ENCODE results near the gene GAB3. TPM values are rescaled to one million over a fixed set of nuclear protein-coding genes. Genes with fewer than 3 reads are reported as not detected.
A peak's percentile ranks its signal among the peaks of the same experiment; 100 is the strongest.

Gene GAB3
- total RNA-seq, 1 donor from 2014 or later = 2.9 TPM

DNA sequence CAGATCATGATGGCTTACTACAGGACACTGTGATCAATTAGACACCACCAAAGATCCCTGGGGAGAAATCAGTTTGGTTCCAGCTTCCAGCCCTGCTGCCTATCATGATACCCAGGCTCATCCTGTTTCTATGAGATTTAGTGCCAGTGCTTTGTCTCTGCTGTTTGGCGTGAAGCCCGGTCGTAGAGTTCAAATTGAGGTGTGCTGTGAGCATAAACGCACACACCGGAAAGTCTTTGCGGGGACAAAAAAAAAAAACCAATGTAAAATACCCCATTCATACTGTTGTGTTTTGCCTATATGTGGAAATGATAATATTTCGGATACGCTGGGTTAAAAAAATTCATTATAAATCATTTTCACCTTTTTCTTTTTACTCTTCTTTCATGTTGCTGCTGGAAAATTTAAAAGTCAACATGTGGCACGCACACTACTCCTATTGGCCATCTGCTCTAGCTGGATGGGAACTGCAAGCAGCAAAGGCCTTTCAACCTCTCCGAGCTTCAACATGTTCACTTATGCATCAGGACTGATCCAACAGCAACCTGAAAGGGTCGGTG lies 11.2 kb upstream of the GAB3 start:
- TF ChIP-seq, protein P1, sequence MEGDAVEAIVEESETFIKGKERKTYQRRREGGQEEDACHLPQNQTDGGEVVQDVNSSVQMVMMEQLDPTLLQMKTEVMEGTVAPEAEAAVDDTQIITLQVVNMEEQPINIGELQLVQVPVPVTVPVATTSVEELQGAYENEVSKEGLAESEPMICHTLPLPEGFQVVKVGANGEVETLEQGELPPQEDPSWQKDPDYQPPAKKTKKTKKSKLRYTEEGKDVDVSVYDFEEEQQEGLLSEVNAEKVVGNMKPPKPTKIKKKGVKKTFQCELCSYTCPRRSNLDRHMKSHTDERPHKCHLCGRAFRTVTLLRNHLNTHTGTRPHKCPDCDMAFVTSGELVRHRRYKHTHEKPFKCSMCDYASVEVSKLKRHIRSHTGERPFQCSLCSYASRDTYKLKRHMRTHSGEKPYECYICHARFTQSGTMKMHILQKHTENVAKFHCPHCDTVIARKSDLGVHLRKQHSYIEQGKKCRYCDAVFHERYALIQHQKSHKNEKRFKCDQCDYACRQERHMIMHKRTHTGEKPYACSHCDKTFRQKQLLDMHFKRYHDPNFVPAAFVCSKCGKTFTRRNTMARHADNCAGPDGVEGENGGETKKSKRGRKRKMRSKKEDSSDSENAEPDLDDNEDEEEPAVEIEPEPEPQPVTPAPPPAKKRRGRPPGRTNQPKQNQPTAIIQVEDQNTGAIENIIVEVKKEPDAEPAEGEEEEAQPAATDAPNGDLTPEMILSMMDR (IDR thresholded peaks at IDR 0.05) = no peak
- intact Hi-C loops (cut with DNase I) = no loop called here
- H3K27ac ChIP-seq = peak overlapping the region in 1 of 2 donors; percentile 35
- H3K4me3 ChIP-seq = peak overlapping the region; percentile 57 to 74
- H3K9me3 ChIP-seq = no peaks in the 10 kb centered on the region
- peaks cover 4 to 12% of the 10 kb centered on the region in 2 donors for H3K36me3 ChIP-seq
- no peaks in the 10 kb centered on the region for H3K27me3 ChIP-seq
- DNase-seq (ENCODE audit: low spot score in 2 of 2) = no peak
- no peaks in the 10 kb centered on the region for H3K4me1 ChIP-seq

DNA sequence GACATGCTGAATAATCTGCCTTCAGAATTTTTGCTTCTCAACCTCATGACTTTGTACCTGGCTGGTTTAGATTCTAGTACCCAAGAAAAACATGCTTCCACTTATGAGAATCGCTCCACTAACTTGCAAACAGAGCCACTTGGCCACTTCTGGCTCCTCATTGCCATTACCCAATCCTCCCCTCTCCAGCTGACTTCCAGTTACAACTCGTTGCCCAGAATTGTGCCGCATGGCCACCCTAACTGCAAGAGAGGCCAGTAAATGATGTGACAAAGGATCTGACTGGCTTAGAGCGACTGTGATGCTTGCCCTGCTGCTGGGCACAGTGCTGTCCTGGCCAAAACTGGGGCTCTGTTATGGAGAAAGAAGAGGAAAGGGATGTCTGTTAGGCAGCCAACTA lies 7.8 kb upstream of the GAB3 start:
- no peaks in the 10 kb centered on the region for H3K36me3 ChIP-seq
- H3K27me3 ChIP-seq = no peaks in the 10 kb centered on the region
- TF ChIP-seq, protein P1 (IDR thresholded peaks at IDR 0.05) = no peak
- intact Hi-C loops (cut with DNase I) = no loop called here
- no peak overlapping the region for H3K27ac ChIP-seq
- no peak overlapping the region for H3K4me3 ChIP-seq
- no peaks in the 10 kb centered on the region for H3K9me3 ChIP-seq
- DNase-seq (ENCODE audit: low spot score in 2 of 2) = no peak
- no peaks in the 10 kb centered on the region for H3K4me1 ChIP-seq

DNA sequence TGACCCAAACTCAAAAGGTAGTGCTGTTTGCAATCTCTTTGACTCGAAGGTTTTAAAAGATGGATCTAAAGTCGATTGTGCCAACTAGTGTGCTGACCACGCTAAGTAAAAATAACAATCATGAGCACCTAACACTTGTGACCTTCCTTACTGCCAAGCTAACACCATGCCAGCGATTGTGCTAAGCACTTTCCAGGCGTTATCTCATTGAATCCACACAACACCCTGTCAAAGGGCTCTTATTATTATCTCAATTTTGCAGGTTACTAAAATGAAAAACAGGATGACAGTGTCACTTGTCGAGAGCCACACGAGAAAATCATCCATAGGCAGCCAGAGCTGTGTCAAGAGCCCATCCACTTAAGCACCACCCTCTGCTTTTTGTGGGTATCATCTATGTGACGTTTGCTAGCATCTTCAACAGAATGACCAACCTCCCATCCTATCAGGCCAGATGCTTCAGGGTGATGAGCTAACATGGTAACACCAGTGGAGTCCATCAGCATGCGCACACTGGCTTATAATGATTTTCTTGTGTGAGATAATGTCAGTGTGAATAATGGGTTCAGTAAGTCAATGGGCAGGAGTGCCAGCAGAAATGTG lies 893 bp upstream of the GAB3 start:
- Histone ChIP-seq H3K27ac (no peak overlapping the region), H3K9me3 (no peaks in the 10 kb centered on the region), H3K36me3 (no peaks in the 10 kb centered on the region), H3K4me1 (peaks cover 2 to 4% of the 10 kb centered on the region in 2 donors), H3K27me3 (no peaks in the 10 kb centered on the region), H3K4me3 (no peak overlapping the region)
- TF ChIP-seq, protein P1 (IDR thresholded peaks at IDR 0.05) = no peak
- no peak for DNase-seq (ENCODE audit: low spot score in 2 of 2)
- intact Hi-C loops (cut with DNase I) = no loop called here

DNA sequence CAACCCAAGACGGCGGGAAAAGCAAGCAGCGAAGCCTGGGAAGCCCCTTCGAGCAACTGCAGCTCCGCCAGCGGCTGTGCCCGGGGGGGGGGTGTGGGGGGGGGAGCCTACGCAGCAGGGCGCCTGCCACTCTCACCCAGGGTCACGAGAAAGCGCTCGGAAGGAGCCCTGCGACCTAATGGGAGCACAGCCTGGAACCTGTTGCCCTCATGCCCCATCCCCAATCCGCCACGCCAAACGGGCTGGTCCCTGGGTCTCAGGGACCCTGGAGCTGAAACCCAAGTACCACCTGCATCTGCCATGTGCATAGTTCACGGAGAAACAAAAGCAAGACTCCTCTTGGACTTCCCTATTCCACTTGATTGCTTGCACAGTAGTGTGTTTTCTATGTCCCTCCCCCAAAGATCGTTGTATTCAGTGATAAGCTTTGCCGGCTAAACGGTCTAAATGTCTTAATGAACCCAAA lies 359 bp upstream of the GAB3 start:
- TF ChIP-seq, protein P1 (IDR thresholded peaks at IDR 0.05) = no peak
- peak overlapping the region; percentile 82 to 88 for H3K27ac ChIP-seq
- DNase-seq (ENCODE audit: low spot score in 2 of 2) = no peak
- no peaks in the 10 kb centered on the region for H3K36me3 ChIP-seq
- H3K27me3 ChIP-seq = no peaks in the 10 kb centered on the region
- H3K9me3 ChIP-seq = no peaks in the 10 kb centered on the region
- H3K4me1 ChIP-seq = peaks cover 2 to 4% of the 10 kb centered on the region in 2 donors
- peak overlapping the region; percentile 46 to 76 for H3K4me3 ChIP-seq
- intact Hi-C loops (cut with DNase I) = no loop called here

DNA sequence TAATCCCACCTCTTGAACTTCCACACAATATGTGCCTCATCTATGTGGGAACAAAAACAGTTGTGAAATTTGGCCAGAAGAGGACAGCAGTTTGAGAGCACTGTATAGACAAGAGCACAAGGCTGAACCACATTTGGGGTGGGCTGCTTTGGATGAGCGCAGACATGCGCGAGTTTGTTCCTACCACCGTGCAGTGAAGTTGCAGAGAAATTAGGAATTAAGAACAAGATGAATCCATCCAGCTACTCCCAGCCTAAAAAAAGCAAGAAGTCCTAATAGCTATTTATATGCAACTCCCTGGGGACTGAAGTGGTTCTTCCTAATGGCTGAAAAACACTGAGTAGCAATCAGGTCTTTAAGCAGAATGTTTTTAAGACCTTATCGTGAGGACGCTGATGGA lies 1.0 kb downstream of the GAB3 start:
- intact Hi-C loops (cut with DNase I) = loop anchor here (5.0 kb wide), 1 partner anchor 38 kb away; no protein-coding TSS in a partner anchor
- TF ChIP-seq, protein P1 (IDR thresholded peaks at IDR 0.05) = no peak
- Histone ChIP-seq H3K27me3 (no peaks in the 10 kb centered on the region), H3K36me3 (no peaks in the 10 kb centered on the region), H3K27ac (peak overlapping the region; percentile 82 to 88), H3K9me3 (no peaks in the 10 kb centered on the region), H3K4me1 (peaks cover 2 to 4% of the 10 kb centered on the region in 2 donors), H3K4me3 (peak overlapping the region; percentile 46 to 76)
- no peak for DNase-seq (ENCODE audit: low spot score in 2 of 2)
